ENCODE measurements around the gene ZPBP. TPM values are rescaled to one million over a fixed set of nuclear protein-coding genes. Genes with fewer than 3 reads are reported as not detected.

ZPBP gene
- total RNA-seq, 1 donor from 2014 or later = not detected

GRCh38 chr7:49911909-49912308 is 181.1 kb downstream of the ZPBP start:
- no peak for DNase-seq (ENCODE audit: low spot score, unreplicated experiment)
- Mint-ChIP-seq H3K27me3 (no peaks in the 10 kb centered on the region), H3K9me3 (ENCODE audit: low read depth) (peaks cover 2% of the 10 kb centered on the region), H3K36me3 (ENCODE audit: insufficient read depth) (no peaks in the 10 kb centered on the region), H3K27ac (no peak overlapping the region), H3K4me1 (ENCODE audit: low read depth) (no peaks in the 10 kb centered on the region), H3K4me3 (ENCODE audit: low read depth) (no peak overlapping the region)
- no peak for TF ChIP-seq CTCF (IDR thresholded peaks at IDR 0.05; ENCODE audit: unreplicated experiment)

GRCh38 chr7:49894543-49894942 is 198.5 kb downstream of the ZPBP start:
- no peak for DNase-seq (ENCODE audit: low spot score, unreplicated experiment)
- no peaks in the 10 kb centered on the region for H3K4me1 Mint-ChIP-seq (ENCODE audit: low read depth)
- peaks cover 5% of the 10 kb centered on the region for H3K9me3 Mint-ChIP-seq (ENCODE audit: low read depth)
- H3K27me3 Mint-ChIP-seq = no peaks in the 10 kb centered on the region
- no peaks in the 10 kb centered on the region for H3K36me3 Mint-ChIP-seq (ENCODE audit: insufficient read depth)
- H3K27ac Mint-ChIP-seq = no peak overlapping the region
- H3K4me3 Mint-ChIP-seq (ENCODE audit: low read depth) = no peak overlapping the region
- TF ChIP-seq CTCF (IDR thresholded peaks at IDR 0.05; ENCODE audit: unreplicated experiment) = no peak

- Mint-ChIP-seq H3K27ac (no peak overlapping the region), H3K4me1 (ENCODE audit: low read depth) (no peaks in the 10 kb centered on the region), H3K36me3 (ENCODE audit: insufficient read depth) (no peaks in the 10 kb centered on the region), H3K27me3 (no peaks in the 10 kb centered on the region), H3K9me3 (ENCODE audit: low read depth) (peaks cover 5% of the 10 kb centered on the region), H3K4me3 (ENCODE audit: low read depth) (no peak overlapping the region)
- no peak for DNase-seq (ENCODE audit: low spot score, unreplicated experiment)
- no peak for TF ChIP-seq CTCF (IDR thresholded peaks at IDR 0.05; ENCODE audit: unreplicated experiment)
Measured at GRCh38 chr7:49893131-49893530, 199.9 kb downstream of the ZPBP start.

- TF ChIP-seq CTCF (IDR thresholded peaks at IDR 0.05; ENCODE audit: unreplicated experiment) = no peak
- H3K36me3 Mint-ChIP-seq (ENCODE audit: insufficient read depth) = no peaks in the 10 kb centered on the region
- H3K4me1 Mint-ChIP-seq (ENCODE audit: low read depth) = no peaks in the 10 kb centered on the region
- no peak overlapping the region for H3K4me3 Mint-ChIP-seq (ENCODE audit: low read depth)
- peaks cover 5% of the 10 kb centered on the region for H3K9me3 Mint-ChIP-seq (ENCODE audit: low read depth)
- no peak overlapping the region for H3K27ac Mint-ChIP-seq
- no peaks in the 10 kb centered on the region for H3K27me3 Mint-ChIP-seq
- DNase-seq (ENCODE audit: low spot score, unreplicated experiment) = no peak
Measured at GRCh38 chr7:49892481-49892880, 200.6 kb downstream of the ZPBP start.

Other genes starting within 250 kb of the ZPBP start
- 0.36 and 0.42 TPM in 2 replicates for gene IKZF1, start 211.5 kb upstream of the ZPBP start, total RNA-seq